Ascending aorta (tissue), 2 donors: ENCODE results near the gene PRMT3. TPM values are rescaled to one million over a fixed set of nuclear protein-coding genes. Genes with fewer than 3 reads are reported as not detected.

Source experiments
- DNase-seq, 2 donors: peaks; one replicate each; pipeline ENCODE4 v3.0.0-alpha.2; 2019; ENCODE audit warnings: low spot score in 2 of 2
- H3K27ac ChIP-seq, 2 donors: fragments of 200-600 bp; sonication (generic); one replicate each; pipeline ENCODE4 v1.5.1; 2016 to 2017; ENCODE audit warnings: mild to moderate bottlenecking in 1 of 2
- H3K27me3 ChIP-seq: fragments of 200-600 bp; sonication (generic); one replicate; pipeline ENCODE4 v1.5.1; 2017
- H3K36me3 ChIP-seq, 2 donors: fragments of 200-600 bp; sonication (generic); one replicate each; pipeline ENCODE4 v1.5.1; 2016
- H3K4me1 ChIP-seq, 2 donors: fragments of 200-600 bp; sonication (generic); one replicate each; pipeline ENCODE4 v1.5.1; 2016 to 2017; ENCODE audit warnings: mild to moderate bottlenecking in 1 of 2
- H3K4me3 ChIP-seq, 2 donors: fragments of 200-600 bp; sonication (generic); one replicate each; pipeline ENCODE4 v1.5.1; 2016 to 2017; ENCODE audit warnings: mild to moderate bottlenecking in 1 of 2
- H3K9me3 ChIP-seq, 2 donors: fragments of 200-600 bp; sonication (generic); one replicate each; pipeline ENCODE4 v1.5.1; 2016
- CTCF ChIP-seq, 3 experiments: fragments of 200-600 bp in 2 of 3; fragments of 450-650 bp in 1 of 3; sonication (generic) in 2 of 3; IDR thresholded peaks; one replicate each; pipeline ENCODE4 v1.5.1; 2016 to 2019; ENCODE audit warnings: antibody characterized with exemption in 3 of 3, mild to moderate bottlenecking in 1 of 3, moderate library complexity in 1 of 3
- intact Hi-C: fragments of 100-400 bp; cut with DNase I; formaldehyde crosslinking; loops from one replicate; pipeline ENCODE4 v1.15.1; 2023
- total RNA-seq: library from RNA; depleted of rRNA; stranded (reverse); fragments of >200 nt; gene quantifications from one replicate; pipeline ENCODE4 v1.1.0, GENCODE V29; 2016

The PRMT3 gene
- 1.2 TPM for total RNA-seq

- DNase-seq = peak; percentile 66 to 97
- Histone ChIP-seq H3K4me1 (peaks cover 0 to 5% of the 10 kb centered on the region in 2 donors), H3K27me3 (no peaks in the 10 kb centered on the region), H3K36me3 (peaks cover 8 to 15% of the 10 kb centered on the region in 2 donors), H3K9me3 (no peaks in the 10 kb centered on the region), H3K4me3 (peak within 1 kb of the TSS; percentile 84 to 88), H3K27ac (peak within 1 kb of the TSS; percentile 86 to 91)
- intact Hi-C loops = loop anchor here (1.0 to 5.0 kb wide), 2 partner anchors 23 to 225 kb away; no protein-coding TSS in a partner anchor
- TF ChIP-seq CTCF (IDR thresholded peaks at IDR 0.05) = peak in 1 of 3 experiments; percentile 97
These were observed at the start of gene PRMT3 for GRCh38 chr11:20387261-20388095. Gene PRMT3 (plus strand): TSS chr11:20387716. CDS start chr11:20387747, 31 bp downstream.

DNA sequence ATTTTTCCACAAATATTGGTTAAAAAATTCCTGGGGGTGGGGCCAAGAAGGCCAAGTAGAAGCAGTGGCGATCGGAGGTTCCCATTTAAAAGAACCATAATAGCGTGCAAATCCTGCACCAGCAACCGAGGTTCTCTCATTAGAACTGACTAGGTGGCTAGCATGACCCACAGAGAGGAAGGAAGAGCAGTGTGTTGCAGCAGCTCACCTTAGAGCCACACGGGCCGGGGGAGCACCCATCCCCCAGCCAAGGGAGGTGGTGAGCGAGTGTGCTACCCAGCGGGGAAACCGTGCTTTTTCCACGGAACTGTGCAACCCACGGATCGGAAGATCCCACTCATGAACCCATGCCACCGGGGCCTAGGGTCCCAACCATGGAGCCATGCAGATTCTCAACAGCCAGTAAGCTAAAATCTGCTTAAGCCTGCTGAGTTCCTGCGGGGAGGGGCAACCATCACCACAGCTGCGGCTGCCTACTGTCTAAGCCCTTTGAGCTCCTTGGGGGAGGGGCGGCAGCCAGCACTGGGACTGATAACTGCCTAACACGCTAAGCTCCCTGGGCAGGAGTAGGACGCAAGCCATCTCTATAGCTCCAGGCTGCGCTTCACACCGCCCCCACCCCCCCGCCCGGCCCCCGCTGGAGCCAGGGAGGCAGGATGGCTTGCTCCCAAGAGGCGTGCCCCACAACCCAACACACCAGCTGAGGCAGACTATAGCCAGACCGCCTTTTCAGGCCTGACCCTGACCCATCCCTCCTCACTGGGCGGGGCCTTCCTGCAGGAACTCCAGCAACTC lies 45.0 kb upstream of the PRMT3 start:
- Histone ChIP-seq H3K4me3 (no peak overlapping the region), H3K36me3 (no peaks in the 10 kb centered on the region), H3K27me3 (no peaks in the 10 kb centered on the region), H3K9me3 (no peaks in the 10 kb centered on the region), H3K4me1 (no peaks in the 10 kb centered on the region), H3K27ac (no peak overlapping the region)
- intact Hi-C loops = no loop called here
- TF ChIP-seq CTCF (IDR thresholded peaks at IDR 0.05) = no peak
- DNase-seq = no peak

- no peaks in the 10 kb centered on the region for H3K9me3 ChIP-seq
- no peaks in the 10 kb centered on the region for H3K4me1 ChIP-seq
- H3K27me3 ChIP-seq = no peaks in the 10 kb centered on the region
- H3K36me3 ChIP-seq = no peaks in the 10 kb centered on the region
- no peak for DNase-seq
- no peak overlapping the region for H3K27ac ChIP-seq
- H3K4me3 ChIP-seq = no peak overlapping the region
- no peak for TF ChIP-seq CTCF (IDR thresholded peaks at IDR 0.05)
- intact Hi-C loops = no loop called here
These were observed 36.4 kb upstream of the PRMT3 start for GRCh38 chr11:20351136-20351535.

GRCh38 chr11:20351751-20352262 lies 35.7 kb upstream of the PRMT3 start:
- Histone ChIP-seq H3K27me3 (no peaks in the 10 kb centered on the region), H3K4me3 (no peak overlapping the region), H3K4me1 (no peaks in the 10 kb centered on the region), H3K36me3 (no peaks in the 10 kb centered on the region), H3K9me3 (no peaks in the 10 kb centered on the region), H3K27ac (no peak overlapping the region)
- no peak for TF ChIP-seq CTCF (IDR thresholded peaks at IDR 0.05)
- DNase-seq = no peak
- intact Hi-C loops = loop anchor here (2.0 kb wide), 1 partner anchor 223 kb away; no protein-coding TSS in a partner anchor

GRCh38 chr11:20353829-20354434 lies 33.6 kb upstream of the PRMT3 start:
- H3K9me3 ChIP-seq = no peaks in the 10 kb centered on the region
- DNase-seq = no peak
- no peaks in the 10 kb centered on the region for H3K4me1 ChIP-seq
- H3K27ac ChIP-seq = no peak overlapping the region
- peak; percentile 28 to 78 (median 75) for TF ChIP-seq CTCF (IDR thresholded peaks at IDR 0.05)
- intact Hi-C loops = loop anchor here (2.0 kb wide), 1 partner anchor 225 kb away; no protein-coding TSS in a partner anchor
- no peaks in the 10 kb centered on the region for H3K27me3 ChIP-seq
- H3K4me3 ChIP-seq = no peak overlapping the region
- no peaks in the 10 kb centered on the region for H3K36me3 ChIP-seq
